Stimulated activated CD4-positive, alpha-beta T cell treated with anti-CD3 and anti-CD28 coated beads, Interleukin-4, amount 100 ng/mL, for 24 hours (primary cell): Measurements from ENCODE around the gene AKAP13.

Experiments used
- DNase-seq: peaks from one replicate; pipeline ENCODE4 v3.0.0-alpha.2; 2020

AKAP13 gene

GRCh38 chr15:85762756-85763127 lies 382.3 kb downstream of the AKAP13 start:
- DNase-seq, result no peak

DNA sequence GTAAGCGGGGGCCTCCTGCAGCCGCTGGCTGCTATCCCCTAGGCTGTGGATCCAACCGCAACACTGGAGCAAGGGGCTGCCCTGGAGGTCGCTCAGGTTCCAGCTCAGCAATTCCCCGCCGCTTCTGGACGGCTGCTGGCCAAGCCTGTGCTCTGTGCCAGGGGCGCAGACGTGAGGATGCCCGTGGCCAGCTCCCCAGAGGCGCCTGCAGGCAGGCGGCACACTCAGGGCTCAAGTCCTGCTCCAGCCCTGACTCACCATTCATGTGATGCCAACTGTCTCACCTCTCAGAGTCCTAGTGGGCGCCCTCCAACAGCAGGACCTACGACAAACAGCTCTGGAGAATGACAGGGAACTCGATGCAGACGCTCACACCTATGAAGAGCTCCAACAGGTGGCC lies 382.8 kb downstream of the AKAP13 start:
- DNase-seq, result no peak

GRCh38 chr15:85763673-85764633 lies 383.6 kb downstream of the AKAP13 start:
- no peak for DNase-seq

DNA sequence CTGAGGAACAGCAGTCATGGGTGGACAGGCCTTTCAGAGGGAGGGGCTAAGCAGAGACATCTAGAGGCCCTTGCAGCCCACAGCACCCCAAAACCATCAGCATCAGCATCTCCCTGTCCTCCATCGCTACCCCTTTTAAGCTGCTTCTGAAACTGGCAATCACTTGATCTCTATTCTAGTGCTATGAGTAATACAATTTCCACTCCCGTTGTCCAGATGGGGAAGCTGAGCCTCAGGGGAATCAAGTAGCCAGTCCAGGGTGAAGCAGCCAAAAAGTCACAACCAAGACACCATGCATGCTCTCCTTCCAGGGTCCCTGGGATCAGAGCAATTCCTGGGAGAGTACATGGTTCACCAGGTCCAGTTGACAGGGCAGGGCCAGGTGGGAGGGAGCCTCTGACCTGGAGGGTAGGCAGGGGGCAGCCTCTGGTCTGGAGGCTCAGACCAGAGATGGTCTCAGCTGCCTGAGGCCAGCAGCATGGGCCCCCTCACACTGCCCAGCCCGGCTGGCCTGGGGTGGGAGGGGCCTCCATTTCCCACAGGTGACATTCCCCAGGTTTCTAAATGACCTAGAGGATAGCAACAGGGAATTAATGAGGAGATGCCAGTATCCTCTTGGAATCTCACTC lies 384.4 kb downstream of the AKAP13 start:
- DNase-seq, result no peak

DNA sequence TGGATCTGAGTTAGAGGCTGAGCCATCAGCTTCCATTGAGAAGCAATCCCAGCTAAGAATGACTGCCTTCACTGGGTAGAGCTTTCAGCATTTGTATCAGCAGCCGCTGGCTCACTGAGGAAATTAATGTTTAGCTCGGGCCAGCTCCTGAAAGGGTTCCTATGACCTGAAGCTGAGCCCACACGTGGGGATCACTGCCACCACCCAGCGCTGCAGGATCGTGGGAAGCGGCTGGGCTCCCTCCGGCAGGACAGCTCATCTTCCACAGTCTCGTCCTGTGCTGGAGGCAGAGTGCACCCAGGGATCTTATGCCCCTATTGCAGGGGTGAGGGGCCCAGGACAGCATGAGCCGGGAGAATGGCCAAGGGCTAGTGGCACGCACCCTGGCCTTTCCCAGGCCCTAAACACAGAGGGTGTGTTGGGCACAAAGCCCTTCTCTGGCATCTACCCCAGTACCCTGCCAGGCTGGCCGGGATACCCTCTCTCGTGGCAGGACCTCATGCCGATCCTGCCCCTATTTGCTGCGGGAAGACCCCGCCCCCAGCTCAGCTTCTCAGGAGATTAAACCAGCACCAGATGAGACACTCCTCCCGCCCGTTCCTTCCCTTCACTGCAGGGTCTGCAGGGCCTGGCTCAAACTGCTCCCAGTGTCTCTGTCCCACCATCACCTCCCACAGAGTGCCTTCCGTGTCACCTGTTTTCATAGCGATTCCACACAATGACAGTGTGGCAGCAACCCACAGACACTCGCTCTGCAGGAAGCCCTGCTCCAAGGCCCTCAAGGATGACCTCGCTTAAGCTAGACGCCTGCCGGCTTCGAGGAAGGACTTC lies 385.8 kb downstream of the AKAP13 start:
- DNase-seq, result no peak

DNA sequence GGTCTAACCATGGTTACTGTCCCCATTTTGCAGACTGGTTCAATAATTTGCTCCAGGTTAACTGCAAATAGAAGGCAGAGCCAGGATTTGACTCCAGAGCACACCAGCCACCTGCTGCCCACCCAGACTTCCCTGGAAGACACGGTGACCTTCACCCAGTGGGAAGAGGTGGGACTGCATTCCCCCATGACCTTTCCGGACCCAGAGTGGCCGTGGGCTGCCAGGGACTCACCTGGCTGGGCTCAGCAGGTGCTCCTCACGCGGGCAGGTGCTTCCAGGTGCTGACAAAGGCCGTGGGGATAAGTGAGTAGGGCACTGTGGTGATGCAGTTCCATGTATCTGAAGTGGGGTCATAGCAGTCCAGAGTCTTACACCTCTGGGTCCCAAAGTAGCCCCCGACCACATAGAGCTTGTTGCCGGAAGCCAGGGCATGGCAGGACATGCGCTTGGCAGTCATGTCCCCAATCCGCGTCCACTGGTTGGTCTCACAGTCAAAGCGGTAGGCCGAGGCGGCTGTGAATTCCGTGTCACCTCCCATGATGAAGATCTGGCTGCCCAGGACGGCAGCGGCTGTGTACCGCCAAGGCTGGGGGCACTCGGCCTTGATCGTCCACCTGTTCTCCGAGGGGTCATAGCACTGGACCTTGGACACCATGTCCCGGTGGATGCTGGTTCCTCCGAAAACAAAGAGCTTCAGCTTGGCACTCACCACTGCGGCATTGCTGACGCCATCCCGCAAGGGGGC lies 387.6 kb downstream of the AKAP13 start:
- no peak for DNase-seq

DNA sequence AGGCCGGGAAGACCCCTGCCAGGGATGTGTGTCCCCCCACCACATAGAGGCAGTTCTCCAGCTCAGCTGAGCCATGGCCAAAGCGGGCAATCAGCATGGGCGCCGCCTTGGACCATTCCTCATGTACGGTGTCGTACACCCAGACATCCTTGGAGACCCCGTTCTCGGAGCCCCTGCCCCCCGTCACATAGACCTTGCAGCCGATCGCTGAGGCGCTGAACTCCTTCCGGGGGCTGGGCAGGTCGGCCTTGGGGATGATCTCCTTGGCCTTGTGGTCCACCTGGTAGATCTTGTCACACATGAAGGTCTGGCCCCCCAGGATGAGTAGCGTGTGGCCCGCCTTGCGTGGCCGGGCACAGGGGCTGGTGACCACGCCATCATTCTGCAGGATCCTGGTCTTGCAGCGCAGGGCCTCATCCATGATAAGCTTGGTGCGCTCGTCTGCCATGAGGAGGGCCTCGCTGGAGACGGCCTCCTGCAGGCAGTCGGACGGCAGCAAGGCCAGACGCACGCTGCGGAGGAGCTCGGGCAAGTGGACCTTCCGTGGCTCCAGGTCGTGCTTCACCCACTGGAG lies 388.3 kb downstream of the AKAP13 start:
- DNase-seq, result no peak

- no peak for DNase-seq
Measured at GRCh38 chr15:85769182-85769900, 388.9 kb downstream of the AKAP13 start.

DNA sequence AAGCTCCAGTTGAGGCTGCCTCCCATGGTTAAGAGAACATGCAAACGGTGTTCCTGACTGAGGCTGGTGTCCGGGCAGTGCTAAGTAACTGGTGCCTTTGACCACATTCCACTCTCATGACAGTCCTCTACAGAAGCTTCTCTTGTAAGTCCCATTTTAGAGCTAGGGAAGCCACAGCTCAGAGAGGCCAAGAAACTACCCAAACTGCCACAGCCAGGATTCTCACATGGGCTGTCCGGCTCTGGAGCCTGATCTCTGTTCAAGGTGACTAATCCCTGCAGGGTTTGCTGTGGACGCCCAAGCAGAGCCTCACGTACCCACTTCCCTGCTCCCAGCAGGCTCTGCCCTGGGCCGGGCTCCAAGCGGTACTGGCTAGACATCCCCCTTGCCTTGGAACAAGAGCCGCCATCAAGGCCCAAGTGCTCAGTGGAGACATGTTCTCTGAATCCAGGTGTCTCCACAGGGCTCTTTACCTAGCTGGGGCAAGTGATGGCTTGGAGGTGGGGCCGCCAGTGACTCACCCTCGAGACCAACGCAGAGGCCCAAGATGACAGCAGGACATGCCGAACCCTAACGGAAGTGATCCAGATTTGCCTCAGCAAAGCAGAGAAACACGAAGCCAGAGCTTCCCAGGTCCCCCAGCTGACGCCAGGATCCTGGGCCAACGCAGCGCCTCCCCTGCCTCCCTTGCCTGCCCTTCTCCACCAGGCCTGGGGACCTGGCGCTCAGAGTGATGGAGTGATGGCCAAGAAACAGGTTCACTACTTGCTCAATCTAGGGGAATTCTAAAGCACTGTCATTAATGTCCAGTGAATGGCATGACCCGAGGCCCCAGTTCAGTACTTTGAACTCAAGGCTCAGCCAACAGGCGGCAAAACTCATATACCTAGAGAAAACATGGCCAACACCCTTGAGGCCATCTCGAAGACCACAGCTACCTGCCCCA lies 390.0 kb downstream of the AKAP13 start:
- DNase-seq, result no peak

GRCh38 chr15:85771271-85771670 lies 390.9 kb downstream of the AKAP13 start:
- DNase-seq, result no peak

GRCh38 chr15:85771781-85772445 lies 391.5 kb downstream of the AKAP13 start:
- DNase-seq, result no peak

DNA sequence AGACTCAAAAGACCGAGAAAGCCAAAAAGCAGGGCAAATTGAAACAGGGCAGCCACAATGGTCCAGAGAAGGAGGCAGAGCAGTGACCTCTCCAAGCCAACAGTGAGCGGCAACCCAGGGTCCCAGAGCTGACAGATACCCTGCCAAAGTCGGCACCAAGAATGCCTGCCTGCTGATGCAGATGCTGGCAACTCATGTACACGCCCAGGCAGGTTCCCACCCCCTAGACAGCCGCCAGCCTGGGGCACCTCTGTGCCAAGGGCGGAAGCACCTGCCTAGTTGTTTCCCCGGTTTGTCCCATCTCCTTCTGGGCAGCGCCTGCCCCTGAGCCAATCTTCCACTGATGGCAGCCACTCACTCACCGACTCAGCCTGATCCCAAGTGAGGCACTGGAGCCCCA lies 392.3 kb downstream of the AKAP13 start:
- no peak for DNase-seq

- DNase-seq, result no peak
Measured at GRCh38 chr15:85773249-85773648, 392.8 kb downstream of the AKAP13 start.

- no peak for DNase-seq
Measured at GRCh38 chr15:85773970-85774369, 393.6 kb downstream of the AKAP13 start.

DNA sequence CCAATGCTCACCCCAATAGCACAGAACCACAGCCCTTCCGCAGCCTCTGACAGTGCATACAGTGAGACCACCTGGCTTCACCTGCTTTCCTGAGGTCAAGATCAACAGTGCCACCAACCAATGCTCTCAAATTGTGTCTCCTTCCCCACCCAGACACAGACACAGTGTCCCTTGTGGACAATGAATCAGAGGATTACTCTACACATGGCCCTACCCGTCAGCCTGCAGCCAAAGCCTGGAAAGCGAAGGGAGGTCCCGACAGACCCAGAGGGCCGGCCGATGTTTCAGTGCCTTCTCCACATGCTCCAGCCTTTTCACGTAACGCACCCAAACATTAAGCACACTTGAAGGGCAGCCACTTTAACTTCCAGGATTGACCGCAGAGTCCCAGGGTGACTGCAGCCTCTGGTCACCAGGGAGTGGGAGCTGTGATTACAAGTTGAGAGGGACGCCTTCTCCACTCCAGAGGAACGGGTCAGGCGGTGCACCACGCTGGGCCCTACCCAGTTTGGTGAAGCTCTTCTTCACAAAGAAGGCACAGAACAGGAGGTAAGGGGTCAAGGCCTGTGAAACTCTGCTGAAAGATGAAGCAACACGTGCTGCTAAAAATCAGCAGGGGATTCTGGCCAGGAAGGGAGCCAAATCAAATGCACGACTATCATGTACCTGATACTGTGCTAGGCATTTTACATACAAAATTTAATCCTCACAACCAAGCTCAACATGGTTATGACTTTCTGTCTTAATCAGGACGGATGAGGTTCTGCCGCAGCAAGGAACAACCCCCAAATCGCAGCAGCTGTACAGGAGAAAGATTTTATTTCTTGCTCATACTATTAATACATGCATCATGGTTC lies 397.1 kb downstream of the AKAP13 start:
- DNase-seq, result no peak

- no peak for DNase-seq
Measured at GRCh38 chr15:85778107-85778776, 397.8 kb downstream of the AKAP13 start.

DNA sequence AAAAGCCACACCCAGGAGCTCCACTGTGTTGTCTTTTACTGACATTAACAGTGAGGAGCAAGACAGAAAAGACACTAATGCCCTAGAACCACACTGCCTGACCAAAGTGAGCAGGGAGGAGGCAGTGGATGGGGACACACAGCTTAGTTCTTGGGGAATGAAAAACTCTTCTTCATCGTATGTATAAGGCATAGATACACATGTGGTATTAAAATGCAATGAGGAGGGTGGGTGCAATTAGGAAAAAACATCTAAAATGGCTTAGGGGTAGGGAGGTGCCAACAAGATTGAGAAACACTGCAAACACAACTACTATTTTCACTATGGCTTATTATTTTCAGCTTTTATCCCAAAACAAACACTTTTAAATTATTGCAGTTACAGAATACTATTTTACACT lies 398.8 kb downstream of the AKAP13 start:
- DNase-seq, result no peak
